ENCODE results near the gene MTA3. TPM values are rescaled to one million over a fixed set of nuclear protein-coding genes. Genes with fewer than 3 reads are reported as not detected.

Gene MTA3
- total RNA-seq (49.9 and 53.3 TPM in 2 replicates), polyA plus RNA-seq (27.6 and 36.3 TPM in 2 replicates), polyA minus RNA-seq (49.7 and 58.9 TPM in 2 replicates), Bru-seq, nascent RNA (percentile 73 among the genes with signal in this experiment), BruChase-seq, experiment 1, labeled RNA remaining after a 6-hour chase (percentile 59 among the genes with signal in this experiment), BruChase-seq, experiment 2, labeled RNA remaining after a 2-hour chase (percentile 57 among the genes with signal in this experiment)
- polyA plus RNA-seq (2011; cell fraction: cytosol; rRNA removed): 41.5 and 42.4 TPM in 2 replicates
- polyA plus RNA-seq (2011; cell fraction: nucleus; rRNA removed): 60.8 and 66.4 TPM in 2 replicates
- polyA plus RNA-seq (2012): 44.3 and 45.7 TPM in 2 replicates
- polyA minus RNA-seq (2011; cell fraction: cytosol; rRNA and poly(A)+ RNA removed): 8.3 TPM
- 58.9 and 64.4 TPM in 2 replicates for polyA minus RNA-seq (2011; cell fraction: nucleus; rRNA and poly(A)+ RNA removed)
- long read RNA-seq, transcript MTA3-205 (14 exons, 2,202 nt): major isoform, 18 of 48 reads
- long read RNA-seq, transcript MTA3-204 (14 exons, 2,041 nt): minor isoform, 12 of 48 reads
- long read RNA-seq, partial matches to known transcripts: 5 of 48 reads
- long read RNA-seq, other reads (novel, unspliced or antisense): 11 of 48 reads

DNA sequence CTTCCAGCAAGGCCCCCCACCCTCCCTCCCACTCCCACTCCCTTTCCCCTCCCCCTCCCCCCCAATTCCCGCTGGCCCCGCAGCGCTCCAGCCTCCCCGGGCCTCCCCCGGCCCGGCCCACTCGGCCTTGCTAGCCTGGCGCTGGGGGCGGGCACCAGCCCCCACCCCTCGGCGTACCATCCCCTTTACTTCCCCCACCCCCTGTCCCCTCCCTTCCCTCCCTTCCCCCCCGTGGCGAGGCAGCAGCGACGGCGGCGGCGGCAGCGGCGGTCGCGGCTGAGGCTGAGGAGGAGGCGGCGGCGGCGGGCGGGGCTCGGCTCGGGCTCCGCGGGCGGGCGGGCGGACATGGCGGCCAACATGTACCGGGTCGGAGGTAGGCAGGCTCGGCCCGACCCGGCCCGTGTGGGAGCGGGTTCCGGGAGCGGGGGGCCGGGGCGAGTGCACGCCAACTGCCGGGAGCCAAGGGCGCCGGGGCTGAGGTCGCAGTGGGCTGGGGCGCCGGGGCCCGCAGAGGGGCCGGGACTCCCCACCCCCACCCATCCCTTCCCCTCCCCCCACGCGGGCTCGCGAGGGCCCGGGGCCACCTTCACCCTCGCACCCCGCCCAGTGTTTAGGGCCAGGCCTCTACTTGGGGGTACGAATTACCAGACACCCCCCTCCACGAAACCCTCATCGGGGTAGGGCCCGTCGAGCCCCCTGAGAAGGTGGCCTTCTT lies at the start of gene MTA3:
Gene MTA3, plus strand, starts transcription at position 232 of the 715 bp plus-strand sequence. Its CDS starts 114 bp downstream, at position 346.
- dilution Hi-C loops (cut with MboI; ENCODE audit: extremely low pct_ligation_motif_present, low sequenced_read_pairs) (no loop called here), intact Hi-C loops (cut with micrococcal nuclease) (loop anchor here (2.0 to 5.0 kb wide), 3 partner anchors 56 to 94 kb away; no protein-coding TSS in a partner anchor)
- Histone ChIP-seq H3K4me3 (replicated peaks in 1 of 3; ENCODE audit: insufficient read depth in 1 of 3, low read depth in 1 of 3, low read length in 3 of 3) (peak within 1 kb of the TSS; percentile 57 to 95 (median 75)), H3K4me2 (ENCODE audit: insufficient read depth, low read length) (peak within 1 kb of the TSS; percentile 71), H3K9me1 (replicated peaks; ENCODE audit: control insufficient read depth, extremely low read depth, insufficient read depth, low read length) (no peaks in the 10 kb centered on the region), H3K27ac (ENCODE audit: insufficient read depth, low read depth, low read length) (peak within 1 kb of the TSS; percentile 42), H3K27me3 (ENCODE audit: control insufficient read depth in 2 of 2, insufficient read depth in 2 of 2, low read length in 2 of 2) (no peaks in the 10 kb centered on the region), H3K4me1 (ENCODE audit: control insufficient read depth, extremely low read depth, insufficient read depth, low read length) (peaks cover 9% of the 10 kb centered on the region), H2AFZ (ENCODE audit: low read depth, low read length) (peak within 1 kb of the TSS; percentile 57), H3K9me3 (replicated peaks; ENCODE audit: control insufficient read depth, insufficient read depth, low read length) (no peaks in the 10 kb centered on the region), H3K9ac (replicated peaks; ENCODE audit: extremely low read depth, insufficient read depth, low read length) (peak within 1 kb of the TSS; percentile 49), H3K36me3 (ENCODE audit: control insufficient read depth in 2 of 2, extremely low read depth in 1 of 2, insufficient read depth in 2 of 2, low read length in 2 of 2) (no peaks in the 10 kb centered on the region), H4K20me1 (replicated peaks; ENCODE audit: control insufficient read depth, extremely low read depth, insufficient read depth, low read length) (no peaks in the 10 kb centered on the region), H3K79me2 (ENCODE audit: control insufficient read depth, insufficient read depth, low read length) (peaks cover 22% of the 10 kb centered on the region)
- DNase-seq (ENCODE audit: low read depth, low spot score) (peak; percentile 37), FAIRE-seq (no peak)
- ChIA-PET POLR2A (no interaction called here), CTCF (interaction anchor here (0.6 to 1.0 kb wide), 2 partner anchors 27 to 28 kb away, joined by 3 read pairs; no protein-coding TSS in a partner anchor)
- no TSS peak for BruUV-seq (replicated peaks)
- TF ChIP-seq POLR2A (IDR thresholded peaks at IDR 0.05; ENCODE audit: low read depth, low read length) (no peak), POLR2AphosphoS5 (IDR thresholded peaks at IDR 0.05; ENCODE audit: insufficient read depth, low read depth, low read length) (peak; percentile 32), CTCF (IDR thresholded peaks at IDR 0.05; ENCODE audit: extremely low read depth in 1 of 2, insufficient read depth in 1 of 2, low read depth in 1 of 2, low read length in 2 of 2) (no peak)

Data from endothelial cell of umbilical vein (primary cell).